ENCODE data around the gene CDO1. TPM values are rescaled to one million over a fixed set of nuclear protein-coding genes. Genes with fewer than 3 reads are reported as not detected.
"Not testable (repeated sequence)": the region's sequence is repeated elsewhere in the genome, so short reads cannot be mapped to it uniquely, and the experiment has no call there.

Gene CDO1
- polyA plus RNA-seq, 1 experiment, result 2.0 TPM

DNA sequence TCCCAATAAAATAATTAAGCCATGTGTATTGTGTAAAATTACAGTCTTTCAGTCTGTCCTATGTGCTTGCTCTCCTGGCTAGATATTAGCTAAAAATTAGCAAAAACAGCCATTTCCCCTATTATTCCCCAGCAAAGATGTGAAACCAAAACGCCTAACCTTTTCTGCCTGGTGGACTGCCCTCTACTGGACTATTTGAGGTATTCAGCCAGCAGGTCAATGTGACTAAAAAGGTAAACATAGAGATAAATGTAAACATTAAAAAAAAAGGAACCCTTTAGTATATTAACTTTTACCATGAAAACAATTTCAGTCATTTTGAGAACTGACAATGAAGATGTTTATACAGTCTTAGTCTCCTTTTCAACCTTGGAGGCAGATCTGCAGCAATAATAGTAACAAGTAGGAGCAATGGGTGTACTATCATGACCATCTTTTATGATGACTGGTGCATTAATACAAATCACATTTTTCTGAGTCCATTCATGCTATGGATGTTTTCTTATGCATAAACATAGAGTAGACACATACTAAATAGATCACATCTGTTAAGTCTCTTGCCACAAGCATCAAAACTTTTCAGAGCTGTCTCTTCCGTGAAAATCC lies 14.8 kb upstream of the CDO1 start:
- Histone ChIP-seq H3K36me3 (ENCODE audit: control insufficient read depth, insufficient read depth, low read length) (peaks cover 5% of the 10 kb centered on the region), H3K27me3 (ENCODE audit: control insufficient read depth, insufficient read depth, low read length) (no peaks in the 10 kb centered on the region), H3K4me3 (ENCODE audit: low read depth, low read length) (no peak overlapping the region)
- TF ChIP-seq, protein P1, sequence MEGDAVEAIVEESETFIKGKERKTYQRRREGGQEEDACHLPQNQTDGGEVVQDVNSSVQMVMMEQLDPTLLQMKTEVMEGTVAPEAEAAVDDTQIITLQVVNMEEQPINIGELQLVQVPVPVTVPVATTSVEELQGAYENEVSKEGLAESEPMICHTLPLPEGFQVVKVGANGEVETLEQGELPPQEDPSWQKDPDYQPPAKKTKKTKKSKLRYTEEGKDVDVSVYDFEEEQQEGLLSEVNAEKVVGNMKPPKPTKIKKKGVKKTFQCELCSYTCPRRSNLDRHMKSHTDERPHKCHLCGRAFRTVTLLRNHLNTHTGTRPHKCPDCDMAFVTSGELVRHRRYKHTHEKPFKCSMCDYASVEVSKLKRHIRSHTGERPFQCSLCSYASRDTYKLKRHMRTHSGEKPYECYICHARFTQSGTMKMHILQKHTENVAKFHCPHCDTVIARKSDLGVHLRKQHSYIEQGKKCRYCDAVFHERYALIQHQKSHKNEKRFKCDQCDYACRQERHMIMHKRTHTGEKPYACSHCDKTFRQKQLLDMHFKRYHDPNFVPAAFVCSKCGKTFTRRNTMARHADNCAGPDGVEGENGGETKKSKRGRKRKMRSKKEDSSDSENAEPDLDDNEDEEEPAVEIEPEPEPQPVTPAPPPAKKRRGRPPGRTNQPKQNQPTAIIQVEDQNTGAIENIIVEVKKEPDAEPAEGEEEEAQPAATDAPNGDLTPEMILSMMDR (IDR thresholded peaks at IDR 0.05; ENCODE audit: insufficient read depth, low read depth, low read length), result peak; percentile 77
- ChIA-PET CTCF (interaction anchor here (0.6 to 2.3 kb wide), 10 partner anchors 9 to 770 kb away, joined by 3 to 15 read pairs (median 3); partner anchors contain the start of gene CDO1), POLR2A (interaction anchor here (0.7 kb wide), 1 partner anchor 196 kb away, joined by 4 read pairs; no protein-coding TSS in a partner anchor)
- no peak for DNase-seq (ENCODE audit: low read depth)

DNA sequence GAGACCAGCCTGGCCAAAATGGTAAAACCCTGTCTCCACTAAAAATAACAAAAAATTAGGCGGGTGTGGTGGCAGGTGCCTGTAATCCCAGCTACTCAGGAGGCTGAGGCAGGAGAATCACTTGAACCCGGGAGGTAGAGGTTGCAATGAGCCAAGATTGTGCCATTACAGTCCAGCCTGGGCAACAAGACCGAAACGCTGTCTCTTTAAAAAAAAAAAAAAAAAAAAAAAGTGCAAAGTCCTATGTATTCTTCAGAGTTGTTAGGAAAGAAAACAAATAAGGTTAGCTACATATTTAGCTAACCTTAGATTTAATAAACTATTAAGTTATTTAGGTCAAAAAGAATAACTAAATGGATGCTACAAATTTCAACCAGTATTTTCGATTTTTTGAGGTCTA lies 13.5 kb upstream of the CDO1 start:
- peaks cover 4% of the 10 kb centered on the region for H3K36me3 ChIP-seq (ENCODE audit: control insufficient read depth, insufficient read depth, low read length)
- POLR2A ChIA-PET, result no interaction called here
- CTCF ChIA-PET, result no interaction called here

DNA sequence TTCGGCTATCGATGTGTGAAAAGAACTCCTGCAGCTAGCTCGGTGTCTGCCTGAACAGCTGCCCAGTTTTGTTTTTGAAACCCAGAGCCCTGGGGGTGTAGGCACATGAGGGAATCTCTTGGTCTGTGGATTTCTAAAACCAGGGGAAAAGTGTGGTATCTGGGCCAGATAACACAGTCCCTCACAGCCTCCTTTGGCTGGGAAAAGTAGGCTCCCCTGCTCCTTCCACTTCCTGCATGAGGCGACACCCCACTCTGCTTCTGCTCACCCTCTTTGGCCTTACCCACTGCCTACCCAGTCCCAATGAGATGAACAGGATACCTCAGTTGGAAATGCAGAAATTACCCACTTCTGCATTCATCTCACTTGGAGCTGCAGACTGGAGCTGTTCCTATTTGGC lies 9.5 kb upstream of the CDO1 start:
- no peak overlapping the region for H3K4me3 ChIP-seq (ENCODE audit: low read depth, low read length)
- DNase-seq (ENCODE audit: low read depth), result no peak
- ChIA-PET POLR2A (no interaction called here), CTCF (interaction anchor here (0.6 to 1.5 kb wide), 3 partner anchors 13 to 214 kb away, joined by 3 to 6 read pairs (median 3); no protein-coding TSS in a partner anchor)
- H3K36me3 ChIP-seq (ENCODE audit: control insufficient read depth, insufficient read depth, low read length), result no peaks in the 10 kb centered on the region
- TF ChIP-seq, protein P1 (IDR thresholded peaks at IDR 0.05; ENCODE audit: insufficient read depth, low read depth, low read length), result no peak
- H3K27me3 ChIP-seq (ENCODE audit: control insufficient read depth, insufficient read depth, low read length), result no peaks in the 10 kb centered on the region

More for the DNA sequence above, 13.5 kb upstream of the CDO1 start:
- no peak overlapping the region for H3K4me3 ChIP-seq (ENCODE audit: low read depth, low read length)
- H3K27me3 ChIP-seq (ENCODE audit: control insufficient read depth, insufficient read depth, low read length), result no peaks in the 10 kb centered on the region
- TF ChIP-seq, protein P1 (IDR thresholded peaks at IDR 0.05; ENCODE audit: insufficient read depth, low read depth, low read length), result no peak
- no peak for DNase-seq (ENCODE audit: low read depth)

DNA sequence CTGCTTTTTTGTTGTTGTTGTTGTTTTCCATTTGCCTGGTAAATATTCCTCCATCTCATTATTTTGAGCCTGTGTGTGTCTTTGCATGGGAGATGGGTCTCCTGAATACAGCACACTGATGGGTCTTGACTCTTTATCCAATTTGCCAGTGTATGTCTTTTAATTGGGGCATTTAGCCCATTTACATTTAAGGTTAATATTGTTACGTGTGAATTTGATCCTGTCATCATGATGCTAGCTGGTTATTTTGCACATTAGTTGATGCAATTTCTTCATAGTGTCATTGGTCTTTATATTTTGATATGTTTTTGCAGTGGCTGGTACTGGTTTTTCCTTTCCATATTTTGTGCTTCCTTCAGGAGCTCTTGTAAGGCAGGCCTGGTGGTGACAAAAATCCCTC lies 8.5 kb upstream of the CDO1 start:
- CTCF ChIA-PET; H3K27me3 ChIP-seq (ENCODE audit: control insufficient read depth, insufficient read depth, low read length); DNase-seq (ENCODE audit: low read depth); H3K4me3 ChIP-seq (ENCODE audit: low read depth, low read length); H3K36me3 ChIP-seq (ENCODE audit: control insufficient read depth, insufficient read depth, low read length): not testable (repeated sequence)
- POLR2A ChIA-PET, result interaction anchor here (0.7 kb wide), 1 partner anchor 591 kb away, joined by 4 read pairs; no protein-coding TSS in a partner anchor

DNA sequence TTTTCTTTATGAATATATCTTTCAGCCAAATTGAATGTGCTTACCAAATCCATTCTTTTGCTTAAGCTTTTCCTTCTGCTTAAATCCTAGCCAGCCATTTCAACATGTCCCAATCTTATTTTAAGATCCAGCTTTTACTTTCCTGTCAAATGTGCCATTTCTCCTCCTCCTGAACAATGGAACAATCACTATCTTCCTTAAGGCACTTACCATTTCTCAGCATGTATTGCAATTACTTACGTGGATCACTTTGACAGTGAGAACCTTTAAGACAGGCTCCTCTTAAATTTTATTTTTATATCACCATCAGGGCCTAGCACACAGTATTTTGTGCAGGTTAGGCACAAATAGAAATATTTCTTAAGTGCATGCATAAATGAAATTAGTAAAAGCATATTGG lies 4.4 kb upstream of the CDO1 start:
- ChIA-PET POLR2A (no interaction called here), CTCF (interaction anchor here (1.2 kb wide), 1 partner anchor 10 kb away, joined by 3 read pairs; no protein-coding TSS in a partner anchor)
- DNase-seq (ENCODE audit: low read depth), result no peak
- Histone ChIP-seq H3K4me3 (ENCODE audit: low read depth, low read length) (no peak overlapping the region), H3K27me3 (ENCODE audit: control insufficient read depth, insufficient read depth, low read length) (peaks cover 3% of the 10 kb centered on the region; the same call in 1 of the 2 replicates), H3K36me3 (ENCODE audit: control insufficient read depth, insufficient read depth, low read length) (no peaks in the 10 kb centered on the region)
- TF ChIP-seq, protein P1 (IDR thresholded peaks at IDR 0.05; ENCODE audit: insufficient read depth, low read depth, low read length), result no peak

Measured in BJ (cell line).